ENCODE results near the gene PKN1.

Gene PKN1

GRCh38 chr19:14476327-14476672, 43.2 kb downstream of the PKN1 start:
- peaks cover 27% of the 10 kb centered on the region for H3K4me1 Mint-ChIP-seq
- no peaks in the 10 kb centered on the region for H3K9me3 Mint-ChIP-seq
- peaks cover 8% of the 10 kb centered on the region for H3K36me3 Mint-ChIP-seq (ENCODE audit: low read depth)
- H3K4me3 Mint-ChIP-seq = peak overlapping the region in 2 of 3 experiments; percentile 41 to 54
- peak overlapping the region; percentile 67 to 98 (median 97) for H3K27ac Mint-ChIP-seq
- H3K27me3 Mint-ChIP-seq (ENCODE audit: low read depth) = peaks cover 5% of the 10 kb centered on the region
- TF ChIP-seq CTCF (IDR thresholded peaks at IDR 0.05; ENCODE audit: unreplicated experiment in 3 of 3) = no peak

GRCh38 chr19:14476673-14477401, 43.7 kb downstream of the PKN1 start:
- Mint-ChIP-seq H3K27me3 (ENCODE audit: low read depth) (peaks cover 5% of the 10 kb centered on the region), H3K36me3 (ENCODE audit: low read depth) (peaks cover 10% of the 10 kb centered on the region), H3K9me3 (no peaks in the 10 kb centered on the region), H3K4me3 (peak overlapping the region; percentile 30 to 63 (median 54)), H3K4me1 (peaks cover 27% of the 10 kb centered on the region), H3K27ac (peak overlapping the region; percentile 97 to 98 (median 97))
- no peak for TF ChIP-seq CTCF (IDR thresholded peaks at IDR 0.05; ENCODE audit: unreplicated experiment in 3 of 3)

GRCh38 chr19:14477418-14478112, 44.5 kb downstream of the PKN1 start:
- Mint-ChIP-seq H3K27me3 (ENCODE audit: low read depth) (peaks cover 5% of the 10 kb centered on the region), H3K27ac (peak overlapping the region; percentile 97 to 98 (median 97)), H3K36me3 (ENCODE audit: low read depth) (peaks cover 15% of the 10 kb centered on the region), H3K9me3 (no peaks in the 10 kb centered on the region), H3K4me1 (peaks cover 27% of the 10 kb centered on the region), H3K4me3 (peak overlapping the region; percentile 53 to 70 (median 59))
- TF ChIP-seq CTCF (IDR thresholded peaks at IDR 0.05; ENCODE audit: unreplicated experiment in 3 of 3) = no peak

GRCh38 chr19:14478113-14478545, 45.0 kb downstream of the PKN1 start:
- TF ChIP-seq CTCF (IDR thresholded peaks at IDR 0.05; ENCODE audit: unreplicated experiment in 3 of 3) = no peak
- Mint-ChIP-seq H3K27me3 (ENCODE audit: low read depth) (peaks cover 1% of the 10 kb centered on the region), H3K27ac (peak overlapping the region; percentile 97 to 98 (median 97)), H3K4me3 (no peak overlapping the region), H3K9me3 (no peaks in the 10 kb centered on the region), H3K36me3 (ENCODE audit: low read depth) (peaks cover 15% of the 10 kb centered on the region), H3K4me1 (peaks cover 27% of the 10 kb centered on the region)

GRCh38 chr19:14479309-14479974, 46.3 kb downstream of the PKN1 start:
- Mint-ChIP-seq H3K4me1 (peaks cover 26% of the 10 kb centered on the region), H3K36me3 (ENCODE audit: low read depth) (peaks cover 19% of the 10 kb centered on the region), H3K4me3 (no peak overlapping the region), H3K9me3 (no peaks in the 10 kb centered on the region), H3K27me3 (ENCODE audit: low read depth) (no peaks in the 10 kb centered on the region), H3K27ac (peak overlapping the region in 1 of 3 experiments; percentile 18)
- no peak for TF ChIP-seq CTCF (IDR thresholded peaks at IDR 0.05; ENCODE audit: unreplicated experiment in 3 of 3)

Measured in nephron (organoid).